KMS-11 (cell line): Measurements from ENCODE around the gene STARD13.

Experiments used
- H2AFZ ChIP-seq: fragments of 200-600 bp; sonication (generic); 2 replicates; pipeline ENCODE4 v1.6.1; 2016; ENCODE audit warnings: antibody characterized with exemption, mixed run types, low read depth
- H3K27ac ChIP-seq: fragments of 200-600 bp; sonication (generic); 2 replicates; pipeline ENCODE4 v1.6.1; 2016; ENCODE audit warnings: mild to moderate bottlenecking, mixed run types
- H3K27me3 ChIP-seq: fragments of 200-600 bp; sonication (generic); 2 replicates; pipeline ENCODE4 v1.6.1; 2017; ENCODE audit warnings: mild to moderate bottlenecking, low read depth, mixed run types, moderate library complexity; ENCODE audit not compliant: insufficient read depth
- H3K36me3 ChIP-seq: fragments of 200-600 bp; sonication (generic); 2 replicates; pipeline ENCODE4 v1.6.1; 2017; ENCODE audit warnings: mild to moderate bottlenecking, mixed run types; ENCODE audit not compliant: insufficient read depth
- H3K4me1 ChIP-seq: fragments of 200-600 bp; sonication (generic); 2 replicates; pipeline ENCODE4 v1.6.1; 2016; ENCODE audit warnings: mild to moderate bottlenecking, low read depth, mixed run types; ENCODE audit not compliant: poor library complexity, severe bottlenecking
- H3K4me2 ChIP-seq: fragments of 200-600 bp; sonication (generic); 2 replicates; pipeline ENCODE4 v1.7.0; 2016; ENCODE audit warnings: mild to moderate bottlenecking, mixed run types
- H3K4me3 ChIP-seq: fragments of 200-600 bp; sonication (generic); IDR thresholded peaks from 2 replicates; pipeline ENCODE4 v1.6.1; 2017; ENCODE audit warnings: low read depth, low read length, mixed read lengths; ENCODE audit not compliant: insufficient read depth
- H3K79me2 ChIP-seq: fragments of 200-600 bp; sonication (generic); 2 replicates; pipeline ENCODE4 v1.6.1; 2016; ENCODE audit warnings: low read depth, mixed run types; ENCODE audit not compliant: insufficient read depth
- H3K9ac ChIP-seq: fragments of 200-600 bp; sonication (generic); 2 replicates; pipeline ENCODE4 v1.6.1; 2016; ENCODE audit warnings: mild to moderate bottlenecking, mixed run types
- H4K20me1 ChIP-seq: fragments of 200-600 bp; sonication (generic); 2 replicates; pipeline ENCODE4 v1.6.1; 2016; ENCODE audit warnings: mild to moderate bottlenecking, mixed run types; ENCODE audit not compliant: insufficient read depth
- CTCF ChIP-seq: fragments of 200-600 bp; sonication (generic); conservative IDR thresholded peaks from 2 replicates; pipeline ENCODE4 v1.6.1; 2017; ENCODE audit warnings: low read depth, mild to moderate bottlenecking, antibody characterized with exemption, low read length, moderate library complexity, mixed read lengths

Gene STARD13

DNA sequence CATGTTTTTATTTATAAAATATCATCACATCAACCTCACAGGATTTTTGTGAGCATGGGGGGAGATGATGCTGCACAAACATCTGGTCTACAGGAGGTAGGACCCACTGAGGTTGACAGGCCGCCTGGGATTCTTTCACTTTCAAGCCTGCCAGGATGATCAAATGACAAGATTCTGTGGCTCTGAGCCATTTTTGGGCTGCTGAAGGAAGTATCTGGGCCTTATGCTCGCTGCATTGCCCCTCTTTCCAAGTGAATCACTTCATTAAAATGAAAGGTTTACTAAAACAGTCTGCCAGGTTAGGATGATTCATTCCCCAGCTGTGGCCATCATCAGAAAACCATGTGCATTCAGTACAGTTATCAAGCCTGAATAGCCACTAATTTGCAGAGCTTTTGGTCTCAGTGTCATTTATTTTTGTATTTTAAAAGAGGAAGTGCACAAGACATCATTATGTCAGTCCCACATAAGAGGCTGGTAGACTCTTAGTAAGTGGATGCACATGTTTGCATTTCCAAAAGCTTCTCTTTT, 34.4 kb downstream of the STARD13 start:
- H3K4me3 ChIP-seq: no peak overlapping the region
- no peak overlapping the region for H3K9ac ChIP-seq
- H3K4me1 ChIP-seq: peaks cover 16% of the 10 kb centered on the region
- H2AFZ ChIP-seq: peak overlapping the region; percentile 34
- H3K36me3 ChIP-seq: no peaks in the 10 kb centered on the region
- H3K27ac ChIP-seq: no peak overlapping the region
- H3K79me2 ChIP-seq: no peaks in the 10 kb centered on the region
- peak overlapping the region; percentile 17; the same call in 1 of the 2 replicates for H3K4me2 ChIP-seq
- no peaks in the 10 kb centered on the region for H4K20me1 ChIP-seq
- no peak for TF ChIP-seq CTCF
- H3K27me3 ChIP-seq: no peaks in the 10 kb centered on the region

DNA sequence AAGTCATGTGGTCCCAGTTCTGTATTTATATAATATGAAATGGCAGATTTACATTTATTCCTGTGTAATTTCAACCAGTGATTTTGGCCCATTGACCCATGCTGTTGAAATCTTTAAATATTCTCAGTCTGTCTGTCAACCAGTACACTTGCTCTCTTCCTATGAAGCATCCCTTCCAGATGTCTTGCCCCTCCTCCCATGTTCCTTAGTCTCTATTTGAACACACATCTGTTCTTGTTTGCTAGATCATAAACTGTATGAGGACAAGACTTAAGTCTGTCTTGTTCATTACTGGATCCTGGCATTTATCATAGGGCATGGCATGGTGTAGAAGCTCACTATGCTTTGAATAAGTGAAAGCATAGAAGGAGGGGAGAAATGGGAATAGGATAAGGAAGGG, 34.9 kb downstream of the STARD13 start:
- no peak for TF ChIP-seq CTCF
- H3K79me2 ChIP-seq: no peaks in the 10 kb centered on the region
- no peaks in the 10 kb centered on the region for H3K27me3 ChIP-seq
- no peak overlapping the region for H3K27ac ChIP-seq
- no peak overlapping the region for H3K9ac ChIP-seq
- no peak overlapping the region for H2AFZ ChIP-seq
- no peaks in the 10 kb centered on the region for H3K36me3 ChIP-seq
- no peak overlapping the region for H3K4me3 ChIP-seq
- H4K20me1 ChIP-seq: no peaks in the 10 kb centered on the region
- H3K4me2 ChIP-seq: no peak overlapping the region
- H3K4me1 ChIP-seq: peaks cover 16% of the 10 kb centered on the region

- Histone ChIP-seq H3K27me3 (no peaks in the 10 kb centered on the region), H3K4me3 (no peak overlapping the region), H2AFZ (no peak overlapping the region), H3K4me1 (peaks cover 16% of the 10 kb centered on the region), H3K36me3 (no peaks in the 10 kb centered on the region), H3K79me2 (no peaks in the 10 kb centered on the region), H4K20me1 (no peaks in the 10 kb centered on the region), H3K9ac (no peak overlapping the region), H3K27ac (no peak overlapping the region), H3K4me2 (no peak overlapping the region)
- no peak for TF ChIP-seq CTCF
Measured at GRCh38 chr13:33249894-33250293, 35.7 kb downstream of the STARD13 start.

- Histone ChIP-seq H3K4me3 (no peak overlapping the region), H4K20me1 (no peaks in the 10 kb centered on the region), H3K4me1 (peaks cover 16% of the 10 kb centered on the region), H3K79me2 (no peaks in the 10 kb centered on the region), H3K4me2 (no peak overlapping the region), H3K9ac (no peak overlapping the region), H3K27ac (no peak overlapping the region), H2AFZ (no peak overlapping the region), H3K36me3 (no peaks in the 10 kb centered on the region), H3K27me3 (no peaks in the 10 kb centered on the region)
- TF ChIP-seq CTCF: no peak
Measured at GRCh38 chr13:33249066-33249465, 36.5 kb downstream of the STARD13 start.
